Activated CD8-positive, alpha-beta memory T cell treated with anti-CD3 and anti-CD28 coated beads for 4 hours (primary cell): ENCODE data around the gene PES1.
"Not testable (repeated sequence)": the region's sequence is repeated elsewhere in the genome, so short reads cannot be mapped to it uniquely, and the experiment has no call there.

Experiments used
- DNase-seq, 2 donors: peaks; one replicate each; pipeline ENCODE4 v3.0.0-alpha.2; 2020; ENCODE audit warnings: low read depth in 2 of 2

Gene PES1

GRCh38 chr22:30591588-30592359 lies at the start of gene PES1:
PES1 (minus strand) TSS chr22:30591910; CDS start chr22:30591833, 77 bp downstream.
- DNase-seq: peak; percentile 88 to 93

- DNase-seq: no peak
These were observed 49.2 kb upstream of the PES1 start for GRCh38 chr22:30640839-30641430.

- DNase-seq: no peak
These were observed 48.7 kb upstream of the PES1 start for GRCh38 chr22:30640361-30640760.

GRCh38 chr22:30637701-30638114 lies 46.0 kb upstream of the PES1 start:
- DNase-seq: no peak

DNA sequence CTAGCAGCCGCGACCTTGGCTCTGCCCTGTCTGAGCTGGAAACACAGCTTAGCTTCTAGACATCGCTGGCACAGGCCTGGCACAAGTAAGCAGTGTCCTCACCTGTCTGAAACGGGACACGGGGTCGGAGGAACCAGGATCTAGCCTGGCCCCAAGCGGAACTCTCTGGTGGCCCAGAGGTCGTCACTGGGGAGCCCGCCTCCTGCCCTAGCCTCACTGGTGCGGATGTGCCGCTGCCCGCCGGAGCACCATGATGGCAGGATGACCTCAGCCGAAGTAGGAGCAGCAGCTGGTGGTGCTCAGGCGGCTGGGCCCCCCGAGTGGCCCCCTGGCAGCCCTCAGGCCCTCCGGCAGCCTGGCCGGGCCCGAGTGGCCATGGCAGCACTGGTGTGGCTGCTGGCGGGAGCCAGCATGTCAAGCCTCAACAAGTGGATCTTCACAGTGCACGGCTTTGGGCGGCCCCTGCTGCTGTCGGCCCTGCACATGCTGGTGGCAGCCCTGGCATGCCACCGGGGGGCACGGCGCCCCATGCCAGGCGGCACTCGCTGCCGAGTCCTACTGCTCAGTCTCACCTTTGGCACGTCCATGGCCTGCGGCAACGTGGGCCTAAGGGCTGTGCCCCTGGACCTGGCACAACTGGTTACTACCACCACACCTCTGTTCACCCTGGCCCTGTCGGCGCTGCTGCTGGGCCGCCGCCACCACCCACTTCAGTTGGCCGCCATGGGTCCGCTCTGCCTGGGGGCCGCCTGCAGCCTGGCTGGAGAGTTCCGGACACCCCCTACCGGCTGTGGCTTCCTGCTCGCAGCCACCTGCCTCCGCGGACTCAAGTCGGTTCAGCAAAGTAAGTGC lies 44.7 kb upstream of the PES1 start:
- no peak for DNase-seq

GRCh38 chr22:30635273-30636225 lies 43.8 kb upstream of the PES1 start, which contains the start of gene SLC35E4:
SLC35E4 (plus strand) TSS chr22:30635781; CDS start chr22:30636451, 670 bp downstream.
- DNase-seq: peak; percentile 91 to 94

GRCh38 chr22:30634471-30635233 lies 42.9 kb upstream of the PES1 start:
- DNase-seq: peak; percentile 82 to 83

DNA sequence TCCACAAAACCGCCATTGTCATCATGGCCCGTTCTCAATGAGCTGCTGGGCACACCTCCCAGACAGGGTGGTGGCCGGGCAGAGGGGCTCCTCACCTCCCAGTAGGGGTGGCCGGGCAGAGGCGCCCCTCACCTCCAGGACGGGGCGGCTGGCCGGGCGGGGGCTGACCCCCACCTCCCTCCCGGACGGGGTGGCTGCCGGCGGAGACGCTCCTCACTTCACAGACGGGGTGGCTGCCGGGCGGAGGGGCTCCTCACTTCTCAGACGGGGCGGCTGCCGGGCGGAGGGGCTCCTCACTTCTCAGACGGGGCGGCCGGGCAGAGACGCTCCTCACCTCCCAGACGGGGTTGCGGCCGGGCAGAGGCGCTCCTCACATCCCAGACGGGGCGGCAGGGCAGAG lies 39.8 kb upstream of the PES1 start:
- not testable (repeated sequence) for DNase-seq

GRCh38 chr22:30628491-30628890 lies 36.8 kb upstream of the PES1 start:
- no peak for DNase-seq

- DNase-seq: no peak
These were observed 35.8 kb upstream of the PES1 start for GRCh38 chr22:30627471-30627870.

DNA sequence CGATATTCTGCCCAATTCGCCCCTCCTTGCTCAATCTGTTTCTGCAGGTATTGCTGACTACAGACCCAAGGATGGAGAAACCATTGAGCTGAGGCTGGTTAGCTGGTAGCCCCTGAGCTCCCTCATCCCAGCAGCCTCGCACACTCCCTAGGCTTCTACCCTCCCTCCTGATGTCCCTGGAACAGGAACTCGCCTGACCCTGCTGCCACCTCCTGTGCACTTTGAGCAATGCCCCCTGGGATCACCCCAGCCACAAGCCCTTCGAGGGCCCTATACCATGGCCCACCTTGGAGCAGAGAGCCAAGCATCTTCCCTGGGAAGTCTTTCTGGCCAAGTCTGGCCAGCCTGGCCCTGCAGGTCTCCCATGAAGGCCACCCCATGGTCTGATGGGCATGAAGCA lies 34.7 kb upstream of the PES1 start:
- DNase-seq: no peak

- DNase-seq: not testable (repeated sequence)
These were observed 28.2 kb upstream of the PES1 start for GRCh38 chr22:30619909-30620308.

- DNase-seq: no peak
These were observed 26.1 kb upstream of the PES1 start for GRCh38 chr22:30617819-30618218.

DNA sequence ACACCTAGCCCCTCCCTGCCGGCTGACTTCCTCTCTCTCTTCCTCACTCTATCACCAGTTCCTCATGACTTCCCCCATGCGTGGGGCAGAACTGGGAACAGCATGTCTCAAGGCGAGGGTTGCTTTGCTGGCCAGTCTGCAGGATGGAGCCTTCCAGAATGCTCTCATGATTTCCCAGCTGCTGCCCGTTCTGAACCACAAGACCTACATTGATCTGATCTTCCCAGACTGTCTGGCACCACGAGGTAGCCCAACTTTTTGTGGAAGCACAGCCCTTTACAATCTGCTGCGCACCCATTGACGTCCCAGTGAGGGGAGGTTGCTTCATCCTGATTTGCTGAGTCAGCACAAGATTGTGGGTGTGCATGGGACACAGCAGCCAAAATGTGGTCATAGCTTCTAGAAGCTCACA lies 23.8 kb upstream of the PES1 start:
- no peak for DNase-seq

DNA sequence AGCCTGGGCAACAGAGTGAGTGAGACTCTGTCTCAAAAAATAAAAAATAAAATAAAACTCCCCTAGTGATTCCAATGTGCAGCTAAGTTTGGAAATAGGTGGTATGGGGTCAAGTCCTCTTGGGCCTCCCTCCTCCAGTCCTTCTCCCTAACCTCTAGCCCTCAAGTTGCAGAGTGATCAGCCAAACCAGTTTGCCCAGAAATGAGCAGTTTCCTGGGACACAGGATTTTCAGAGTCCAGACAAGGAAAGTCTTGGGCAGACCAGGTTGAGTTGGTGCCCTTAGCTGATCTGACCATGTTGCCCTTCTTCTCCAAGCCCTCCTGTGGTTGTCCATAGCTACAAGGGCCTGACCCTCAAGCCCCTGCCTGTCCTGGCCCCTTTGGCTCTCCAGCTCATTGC lies 23.2 kb upstream of the PES1 start:
- no peak for DNase-seq

DNA sequence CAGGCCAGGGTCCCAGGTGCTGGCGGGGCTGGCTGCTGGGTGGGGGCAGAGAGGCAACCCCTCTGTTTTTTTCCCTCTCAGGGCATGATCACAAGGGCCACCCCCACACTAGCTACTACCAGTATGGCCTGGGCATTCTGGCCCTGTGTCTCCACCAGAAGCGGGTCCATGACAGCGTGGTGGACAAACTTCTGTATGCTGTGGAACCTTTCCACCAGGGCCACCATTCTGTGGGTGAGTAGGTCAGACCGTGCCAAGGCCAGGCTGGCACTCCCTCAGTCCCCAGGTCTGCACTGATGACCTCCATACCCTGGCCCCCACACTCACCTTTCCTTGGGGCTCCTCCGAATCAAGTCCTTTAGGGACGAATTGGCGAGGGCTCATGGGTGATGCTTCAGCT lies 22.6 kb upstream of the PES1 start:
- no peak for DNase-seq

DNA sequence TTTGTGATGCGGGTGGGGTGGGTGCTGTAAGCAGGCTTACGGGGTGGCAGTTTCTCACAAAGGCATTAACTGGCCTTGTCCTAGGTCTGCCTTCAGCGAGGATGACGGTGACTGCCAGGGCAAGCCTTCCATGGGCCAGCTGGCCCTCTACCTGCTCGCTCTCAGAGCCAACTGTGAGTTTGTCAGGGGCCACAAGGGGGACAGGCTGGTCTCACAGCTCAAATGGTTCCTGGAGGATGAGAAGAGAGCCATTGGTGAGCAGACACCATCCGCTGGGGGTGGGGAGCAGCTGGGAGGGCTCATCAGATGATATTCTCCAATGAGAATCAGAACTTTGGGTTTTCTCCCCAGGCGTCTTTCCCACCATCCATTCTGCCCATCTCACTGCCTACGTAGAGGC lies 21.1 kb upstream of the PES1 start:
- no peak for DNase-seq

GRCh38 chr22:30611197-30611596 lies 19.5 kb upstream of the PES1 start:
- no peak for DNase-seq

DNA sequence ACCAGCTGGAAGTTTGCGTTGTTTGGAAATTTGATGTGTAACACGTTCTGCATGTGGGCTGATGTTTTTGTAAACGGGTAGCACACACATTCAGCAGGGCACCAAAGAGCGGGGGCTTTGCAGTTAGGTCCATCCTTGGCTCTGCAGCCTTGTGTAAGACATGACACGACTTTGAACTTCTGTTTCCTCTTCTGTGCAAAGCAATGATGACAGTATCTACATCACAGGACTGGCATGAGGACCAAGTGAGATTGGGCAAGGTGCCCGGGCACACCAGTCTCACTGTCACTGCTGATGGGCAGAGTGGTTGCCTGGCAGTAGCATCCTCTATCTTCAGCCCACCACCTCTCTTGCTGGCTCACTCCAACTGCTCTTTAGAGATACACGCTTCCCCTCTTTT lies 18.6 kb upstream of the PES1 start:
- DNase-seq: no peak
